Measurements from ENCODE around the gene PARVG.

Gene PARVG

DNA sequence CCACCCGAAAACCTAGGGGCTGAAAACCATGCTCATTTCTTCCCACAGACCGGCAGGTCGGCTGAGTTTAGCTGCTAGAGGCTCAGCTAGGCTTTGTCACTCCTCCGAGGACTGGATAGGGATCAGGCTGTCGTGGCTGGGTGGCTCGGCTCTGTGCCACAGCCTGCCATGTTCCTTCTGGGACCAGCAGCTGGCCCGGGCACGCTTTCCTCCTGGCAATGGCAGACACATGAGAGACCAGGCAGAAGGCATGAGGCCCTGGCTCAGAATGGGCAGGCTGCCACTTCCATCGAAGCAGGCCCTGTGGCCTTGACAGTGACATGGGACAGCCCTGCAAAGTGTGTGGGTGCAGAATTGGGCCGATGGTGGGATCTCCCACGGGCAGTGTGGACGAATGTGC is 20.9 kb downstream of the PARVG start:
- in situ Hi-C loops (cut with HindIII; ENCODE audit: low sequenced_read_pairs), result no loop called here
- DNase-seq (ENCODE audit: low read depth, low spot score), result no peak
- no peak overlapping the region for H3K4me3 ChIP-seq (ENCODE audit: low read depth, low read length)
- TF ChIP-seq, protein P1, sequence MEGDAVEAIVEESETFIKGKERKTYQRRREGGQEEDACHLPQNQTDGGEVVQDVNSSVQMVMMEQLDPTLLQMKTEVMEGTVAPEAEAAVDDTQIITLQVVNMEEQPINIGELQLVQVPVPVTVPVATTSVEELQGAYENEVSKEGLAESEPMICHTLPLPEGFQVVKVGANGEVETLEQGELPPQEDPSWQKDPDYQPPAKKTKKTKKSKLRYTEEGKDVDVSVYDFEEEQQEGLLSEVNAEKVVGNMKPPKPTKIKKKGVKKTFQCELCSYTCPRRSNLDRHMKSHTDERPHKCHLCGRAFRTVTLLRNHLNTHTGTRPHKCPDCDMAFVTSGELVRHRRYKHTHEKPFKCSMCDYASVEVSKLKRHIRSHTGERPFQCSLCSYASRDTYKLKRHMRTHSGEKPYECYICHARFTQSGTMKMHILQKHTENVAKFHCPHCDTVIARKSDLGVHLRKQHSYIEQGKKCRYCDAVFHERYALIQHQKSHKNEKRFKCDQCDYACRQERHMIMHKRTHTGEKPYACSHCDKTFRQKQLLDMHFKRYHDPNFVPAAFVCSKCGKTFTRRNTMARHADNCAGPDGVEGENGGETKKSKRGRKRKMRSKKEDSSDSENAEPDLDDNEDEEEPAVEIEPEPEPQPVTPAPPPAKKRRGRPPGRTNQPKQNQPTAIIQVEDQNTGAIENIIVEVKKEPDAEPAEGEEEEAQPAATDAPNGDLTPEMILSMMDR (IDR thresholded peaks at IDR 0.05; ENCODE audit: low read depth, low read length), result no peak

DNA sequence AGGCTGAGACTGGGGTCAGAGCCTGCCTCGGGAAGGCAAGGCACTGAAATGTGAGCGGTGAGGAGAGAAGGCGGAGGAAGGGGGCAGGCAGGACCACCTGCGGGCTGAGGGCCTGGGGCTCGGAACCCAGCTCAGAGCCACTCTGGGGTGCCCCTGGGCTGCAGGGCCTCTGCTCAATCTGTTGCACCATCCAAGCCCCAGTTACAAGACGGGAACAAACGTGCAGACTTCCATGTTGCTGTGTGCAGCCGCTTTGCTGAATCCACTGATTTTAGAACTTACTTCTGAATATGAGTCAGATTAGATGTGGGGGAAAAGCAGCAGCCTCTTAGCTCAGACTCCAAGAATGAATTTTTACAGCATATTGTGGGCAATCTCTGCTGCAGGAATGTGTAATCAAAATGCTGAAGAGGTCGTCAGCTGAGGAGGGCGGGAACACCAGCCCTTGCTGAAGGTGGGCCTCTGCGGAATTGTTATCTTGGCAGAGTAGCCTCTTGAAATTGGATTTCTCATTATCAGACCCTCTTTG is 21.6 kb downstream of the PARVG start:
- H3K4me3 ChIP-seq (ENCODE audit: low read depth, low read length), result no peak overlapping the region
- peak; percentile 44 for DNase-seq (ENCODE audit: low read depth, low spot score)
- in situ Hi-C loops (cut with HindIII; ENCODE audit: low sequenced_read_pairs), result no loop called here
- TF ChIP-seq, protein P1 (IDR thresholded peaks at IDR 0.05; ENCODE audit: low read depth, low read length), result no peak

DNA sequence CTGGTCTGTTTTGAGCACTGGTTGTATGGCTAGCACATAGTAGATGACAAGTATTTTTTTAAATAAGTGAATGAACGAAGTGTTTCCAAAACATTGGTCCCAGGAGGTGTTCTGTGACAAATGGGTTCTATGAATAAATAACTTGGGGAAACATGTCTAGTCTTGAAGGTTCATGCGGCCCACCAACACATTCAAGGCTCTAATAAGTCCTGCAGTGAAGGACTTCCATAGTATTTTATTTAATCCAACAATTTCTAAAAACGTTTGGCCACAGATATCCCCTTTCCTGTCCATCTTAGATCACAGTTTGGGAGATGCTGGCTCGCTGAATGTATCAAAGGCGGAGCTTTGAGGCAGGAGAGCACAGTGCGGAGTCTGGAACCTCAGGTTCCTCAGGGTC is 22.5 kb downstream of the PARVG start:
- TF ChIP-seq, protein P1 (IDR thresholded peaks at IDR 0.05; ENCODE audit: low read depth, low read length), result no peak
- in situ Hi-C loops (cut with HindIII; ENCODE audit: low sequenced_read_pairs), result no loop called here

DNA sequence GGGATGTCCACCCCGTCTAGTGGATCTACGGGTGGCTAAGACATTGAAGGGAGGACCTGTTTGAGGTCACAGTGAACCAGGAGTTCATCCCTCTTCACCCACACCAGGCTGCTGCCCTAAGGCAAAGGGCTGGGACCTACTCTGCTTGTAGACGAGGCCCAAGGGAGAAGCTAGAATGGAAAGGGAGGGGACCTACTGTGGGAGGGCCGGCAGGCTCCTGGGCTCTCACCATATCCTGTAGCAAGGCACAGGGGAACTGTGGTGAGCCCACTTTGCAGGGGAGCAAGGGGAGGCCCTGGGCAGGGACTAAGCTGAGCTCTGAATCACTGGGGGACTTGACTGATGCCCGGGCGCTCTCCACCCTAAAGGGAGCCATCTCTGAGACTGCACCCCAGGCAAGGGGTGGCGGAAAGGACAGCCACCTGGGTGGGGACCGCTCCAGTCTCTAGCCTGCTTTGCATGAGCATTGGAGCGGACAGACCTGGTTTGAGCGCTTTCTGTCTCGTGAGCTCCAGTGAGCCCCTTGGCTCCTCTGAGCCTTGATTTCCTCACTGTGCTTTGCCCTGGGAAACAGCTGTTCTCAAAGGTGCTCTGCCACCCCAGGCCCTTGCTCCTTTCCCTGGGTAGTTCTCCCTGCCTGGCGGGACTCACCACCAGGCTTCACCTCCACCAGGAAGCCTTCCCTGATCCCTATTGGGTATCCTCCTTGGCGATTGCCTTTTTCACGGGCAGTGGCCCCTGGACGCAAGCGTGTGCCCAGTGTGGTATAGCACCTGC is 24.2 kb downstream of the PARVG start:
- no peak overlapping the region for H3K4me3 ChIP-seq (ENCODE audit: low read depth, low read length)

More for the DNA sequence above, 22.5 kb downstream of the PARVG start:
- no peak overlapping the region for H3K4me3 ChIP-seq (ENCODE audit: low read depth, low read length)
- no peak for DNase-seq (ENCODE audit: low read depth, low spot score)

DNA sequence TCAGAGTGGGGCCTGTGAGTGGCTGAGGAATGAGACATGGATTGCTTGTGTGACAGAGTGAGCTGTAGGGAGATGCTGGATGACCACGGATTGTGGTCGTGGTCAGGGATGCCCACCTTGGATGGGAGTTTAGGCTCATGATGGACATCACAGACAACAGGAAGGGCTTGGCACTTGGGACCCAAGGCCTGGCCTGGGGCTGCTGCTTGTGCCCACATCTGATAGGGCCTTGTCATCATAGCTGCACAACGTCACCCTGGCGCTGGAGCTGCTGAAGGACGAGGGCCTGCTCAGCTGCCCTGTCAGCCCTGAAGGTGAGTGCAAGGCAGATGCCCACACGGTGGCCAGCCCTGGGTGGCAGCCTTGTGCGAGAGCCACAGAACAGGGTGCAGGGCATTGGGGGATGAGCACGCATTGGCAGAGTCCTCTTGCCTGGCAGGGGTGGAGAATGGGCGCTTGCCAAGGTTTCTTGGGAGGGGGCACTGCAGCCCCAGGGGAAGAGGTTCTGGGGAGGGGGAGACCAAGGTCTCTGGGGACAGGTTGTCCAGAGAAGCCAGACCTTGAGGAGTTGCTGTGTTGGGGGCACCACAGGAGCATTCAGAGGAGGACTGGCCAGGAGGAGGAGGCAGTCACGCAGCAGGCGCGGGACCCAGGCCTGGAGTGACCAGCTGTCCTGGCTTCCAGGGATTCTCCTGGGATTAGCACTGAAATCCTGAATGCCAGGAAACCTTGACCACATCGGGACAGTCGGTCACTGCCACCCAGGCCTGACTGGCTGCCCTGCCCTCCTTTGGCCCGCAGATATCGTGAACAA is 25.0 kb downstream of the PARVG start:
- no peak overlapping the region for H3K4me3 ChIP-seq (ENCODE audit: low read depth, low read length)
- TF ChIP-seq, protein P1 (IDR thresholded peaks at IDR 0.05; ENCODE audit: low read depth, low read length), result no peak
- in situ Hi-C loops (cut with HindIII; ENCODE audit: low sequenced_read_pairs), result no loop called here
- no peak for DNase-seq (ENCODE audit: low read depth, low spot score)

More for the DNA sequence above, 24.2 kb downstream of the PARVG start:
- TF ChIP-seq, protein P1 (IDR thresholded peaks at IDR 0.05; ENCODE audit: low read depth, low read length), result no peak
- in situ Hi-C loops (cut with HindIII; ENCODE audit: low sequenced_read_pairs), result no loop called here
- DNase-seq (ENCODE audit: low read depth, low spot score), result no peak

DNA sequence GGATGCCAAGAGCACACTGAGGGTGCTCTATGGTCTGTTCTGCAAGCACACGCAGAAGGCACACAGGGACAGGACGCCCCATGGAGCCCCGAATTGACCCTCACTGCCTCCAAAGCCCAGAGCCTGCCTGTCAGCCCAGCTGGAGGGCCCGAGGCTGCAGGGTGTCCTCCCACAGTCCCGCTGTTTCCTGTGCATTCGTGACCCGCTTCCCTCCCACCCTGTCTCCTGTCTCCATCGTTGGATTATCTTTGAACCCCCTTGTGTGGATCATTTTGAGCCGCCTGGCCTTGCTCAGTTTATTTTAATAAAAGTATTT is 25.6 kb downstream of the PARVG start:
- no peak for DNase-seq (ENCODE audit: low read depth, low spot score)
- no peak overlapping the region for H3K4me3 ChIP-seq (ENCODE audit: low read depth, low read length)
- TF ChIP-seq, protein P1 (IDR thresholded peaks at IDR 0.05; ENCODE audit: low read depth, low read length), result no peak
- in situ Hi-C loops (cut with HindIII; ENCODE audit: low sequenced_read_pairs), result no loop called here
